ENCODE measurements around the gene MAPT. TPM values are rescaled to one million over a fixed set of nuclear protein-coding genes. Genes with fewer than 3 reads are reported as not detected.
A peak's percentile ranks its signal among the peaks of the same experiment; 100 is the strongest.

Gene MAPT
- total RNA-seq, 4 donors from 2014 or later = 70.3 to 120 (median 82.8) TPM

DNA sequence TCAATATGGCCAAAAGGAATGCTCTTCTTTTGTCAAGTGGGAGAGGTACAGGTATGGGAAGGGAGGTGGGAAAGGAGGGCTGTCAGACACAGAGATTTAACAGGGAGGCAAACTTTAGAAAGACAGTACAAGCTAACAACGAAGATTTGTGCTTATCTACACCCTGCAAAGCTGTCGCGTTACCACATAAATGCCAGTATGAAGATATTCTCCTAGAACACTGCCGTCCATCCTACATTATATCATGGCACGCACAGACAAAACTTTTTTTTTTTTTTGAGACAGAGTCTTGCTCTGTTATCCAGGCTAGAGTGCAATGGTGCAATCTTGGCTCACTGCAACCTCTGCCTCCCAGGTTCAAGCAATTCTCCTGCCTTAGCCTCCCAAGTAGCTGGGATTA lies 155.3 kb downstream of the MAPT start:
- in situ Hi-C loops (cut with MboI; ENCODE audit: low sequenced_read_pairs in 4 of 4) = loop anchor here in 2 of 4 donors (10.0 kb wide), 1 partner anchor 165 kb away; no protein-coding TSS in a partner anchor

DNA sequence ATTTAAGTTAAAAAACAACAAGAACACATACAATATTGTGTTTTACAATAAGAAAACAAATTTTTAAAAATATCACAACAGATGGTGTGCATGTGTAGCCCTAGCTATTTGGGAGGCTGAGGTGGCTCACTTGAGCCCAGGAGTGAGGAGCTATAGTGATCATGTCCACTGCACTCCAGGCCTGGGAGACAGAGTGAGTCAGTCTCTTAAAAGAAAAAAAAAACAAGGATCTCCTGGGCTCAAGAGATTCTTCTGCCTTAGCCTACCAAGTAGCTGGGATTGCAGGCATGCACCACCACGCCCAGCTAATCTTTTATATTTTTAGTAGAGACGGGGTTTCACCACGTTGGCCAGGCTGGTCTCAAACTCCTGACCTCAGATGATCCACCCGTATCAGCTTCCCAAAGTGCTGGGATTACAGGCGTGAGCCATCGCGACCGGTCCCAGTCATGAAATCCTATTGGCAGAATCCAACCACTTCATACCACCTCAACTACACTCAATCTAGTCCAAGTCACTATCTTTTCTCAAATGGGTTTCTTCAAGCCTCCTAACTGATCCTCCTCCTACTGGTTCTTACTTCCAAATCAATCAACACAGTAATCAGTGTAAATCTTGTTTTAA lies 159.7 kb downstream of the MAPT start:
- peaks cover 0 to 16% of the 10 kb centered on the region in 2 donors for H3K36me3 ChIP-seq
- TF ChIP-seq, protein P1, sequence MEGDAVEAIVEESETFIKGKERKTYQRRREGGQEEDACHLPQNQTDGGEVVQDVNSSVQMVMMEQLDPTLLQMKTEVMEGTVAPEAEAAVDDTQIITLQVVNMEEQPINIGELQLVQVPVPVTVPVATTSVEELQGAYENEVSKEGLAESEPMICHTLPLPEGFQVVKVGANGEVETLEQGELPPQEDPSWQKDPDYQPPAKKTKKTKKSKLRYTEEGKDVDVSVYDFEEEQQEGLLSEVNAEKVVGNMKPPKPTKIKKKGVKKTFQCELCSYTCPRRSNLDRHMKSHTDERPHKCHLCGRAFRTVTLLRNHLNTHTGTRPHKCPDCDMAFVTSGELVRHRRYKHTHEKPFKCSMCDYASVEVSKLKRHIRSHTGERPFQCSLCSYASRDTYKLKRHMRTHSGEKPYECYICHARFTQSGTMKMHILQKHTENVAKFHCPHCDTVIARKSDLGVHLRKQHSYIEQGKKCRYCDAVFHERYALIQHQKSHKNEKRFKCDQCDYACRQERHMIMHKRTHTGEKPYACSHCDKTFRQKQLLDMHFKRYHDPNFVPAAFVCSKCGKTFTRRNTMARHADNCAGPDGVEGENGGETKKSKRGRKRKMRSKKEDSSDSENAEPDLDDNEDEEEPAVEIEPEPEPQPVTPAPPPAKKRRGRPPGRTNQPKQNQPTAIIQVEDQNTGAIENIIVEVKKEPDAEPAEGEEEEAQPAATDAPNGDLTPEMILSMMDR (IDR thresholded peaks at IDR 0.05 in 4 of 5, conservative IDR thresholded peaks at IDR 0.05 in 1 of 5) = no peak
- TF ChIP-seq POLR2A (IDR thresholded peaks at IDR 0.05) = no peak

More for the DNA sequence above, 155.3 kb downstream of the MAPT start:
- H3K4me3 ChIP-seq = no peak overlapping the region
- no peaks in the 10 kb centered on the region for H3K9me3 ChIP-seq
- intact Hi-C loops (cut with DNase I; ENCODE audit: low total_unique reads) = no loop called here
- DNase-seq = no peak
- no peak for TF ChIP-seq POLR2A (IDR thresholded peaks at IDR 0.05)
- TF ChIP-seq, protein P1 (IDR thresholded peaks at IDR 0.05 in 4 of 5, conservative IDR thresholded peaks at IDR 0.05 in 1 of 5) = no peak
- H3K36me3 ChIP-seq = peaks cover 0 to 31% of the 10 kb centered on the region in 2 donors
- H3K4me1 ChIP-seq = peaks cover 21 to 31% of the 10 kb centered on the region in 2 donors
- no peak overlapping the region for H3K27ac ChIP-seq
- H3K27me3 ChIP-seq = no peaks in the 10 kb centered on the region
- no peak for ATAC-seq

DNA sequence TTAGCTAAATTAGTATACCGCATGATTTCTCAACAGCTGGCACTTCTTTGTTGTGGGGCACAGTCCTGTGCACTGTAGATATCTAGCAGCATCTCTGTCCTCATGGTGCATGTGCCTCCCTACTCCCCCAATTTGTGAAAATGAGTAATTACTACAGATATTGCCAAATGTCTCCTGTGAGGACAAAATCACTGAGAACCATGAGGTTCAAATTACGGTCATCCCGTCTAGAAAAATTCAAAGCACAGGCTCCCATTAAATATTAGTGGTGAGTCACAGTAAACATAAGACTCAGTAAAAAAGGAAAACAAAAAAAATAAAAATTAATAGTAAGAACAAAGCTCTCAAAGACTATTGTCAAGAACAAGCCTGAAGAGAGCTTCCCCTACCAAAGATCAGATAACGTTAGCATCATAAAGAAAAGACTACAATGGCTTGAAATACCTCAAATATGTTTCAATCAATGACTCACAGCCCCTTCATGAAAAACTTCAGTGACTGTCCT lies 162.5 kb downstream of the MAPT start:
- H3K27ac ChIP-seq = peak overlapping the region; percentile 4 to 31 (median 26)
- peak in 1 of 2 donors; percentile 17 for ATAC-seq

More for the DNA sequence above, 159.7 kb downstream of the MAPT start:
- H3K4me1 ChIP-seq = peaks cover 24 to 26% of the 10 kb centered on the region in 2 donors
- DNase-seq (no peak), ATAC-seq (peak in 1 of 2 donors; percentile 10)
- peak overlapping the region in 3 of 4 donors; percentile 22 to 40 (median 32) for H3K27ac ChIP-seq
- H3K4me3 ChIP-seq = no peak overlapping the region
- in situ Hi-C loops (cut with MboI; ENCODE audit: low sequenced_read_pairs in 4 of 4) (no loop called here), intact Hi-C loops (cut with DNase I; ENCODE audit: low total_unique reads) (no loop called here)
- H3K9me3 ChIP-seq = no peaks in the 10 kb centered on the region
- no peaks in the 10 kb centered on the region for H3K27me3 ChIP-seq

DNA sequence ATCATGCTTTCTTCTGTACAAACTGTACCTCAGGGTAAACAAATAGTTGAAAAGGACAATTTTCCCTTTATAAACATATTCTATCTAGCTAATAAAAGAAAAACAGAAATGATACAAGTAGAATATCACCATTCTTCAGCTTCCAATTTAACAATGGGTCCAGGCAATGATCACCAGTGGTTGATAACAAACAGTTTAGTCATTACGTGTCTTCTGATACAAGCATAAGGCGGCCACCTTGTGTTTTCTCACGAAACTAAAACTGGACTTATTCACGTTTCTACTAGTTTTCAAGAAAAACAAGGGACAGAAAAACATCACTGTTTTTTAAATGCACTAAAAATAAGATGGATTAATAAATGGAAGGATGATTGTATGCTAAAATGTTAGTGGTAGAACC lies 163.0 kb downstream of the MAPT start:
- Histone ChIP-seq H3K4me1 (peaks cover 29 to 32% of the 10 kb centered on the region in 2 donors), H3K4me3 (no peak overlapping the region), H3K9me3 (no peaks in the 10 kb centered on the region), H3K27ac (peak overlapping the region in 3 of 4 donors; percentile 4 to 31 (median 30)), H3K36me3 (no peaks in the 10 kb centered on the region), H3K27me3 (no peaks in the 10 kb centered on the region)
- DNase-seq (no peak), ATAC-seq (no peak)
- TF ChIP-seq POLR2A (IDR thresholded peaks at IDR 0.05) = no peak
- TF ChIP-seq, protein P1 (IDR thresholded peaks at IDR 0.05 in 4 of 5, conservative IDR thresholded peaks at IDR 0.05 in 1 of 5) = no peak
- intact Hi-C loops (cut with DNase I; ENCODE audit: low total_unique reads) = no loop called here
- in situ Hi-C loops (cut with MboI; ENCODE audit: low sequenced_read_pairs in 4 of 4) = no loop called here

More for the DNA sequence above, 162.5 kb downstream of the MAPT start:
- Histone ChIP-seq H3K4me3 (no peak overlapping the region), H3K9me3 (no peaks in the 10 kb centered on the region), H3K36me3 (no peaks in the 10 kb centered on the region), H3K27me3 (no peaks in the 10 kb centered on the region), H3K4me1 (peaks cover 32 to 34% of the 10 kb centered on the region in 2 donors)
- intact Hi-C loops (cut with DNase I; ENCODE audit: low total_unique reads) (no loop called here), in situ Hi-C loops (cut with MboI; ENCODE audit: low sequenced_read_pairs in 4 of 4) (no loop called here)
- TF ChIP-seq, protein P1 (IDR thresholded peaks at IDR 0.05 in 4 of 5, conservative IDR thresholded peaks at IDR 0.05 in 1 of 5) = no peak
- no peak for TF ChIP-seq POLR2A (IDR thresholded peaks at IDR 0.05)
- DNase-seq = no peak
